ENCODE results near the gene SF3A1. TPM values are rescaled to one million over a fixed set of nuclear protein-coding genes. Genes with fewer than 3 reads are reported as not detected.

SF3A1 gene
- polyA plus RNA-seq, 1 donor: 87.1 TPM

DNA sequence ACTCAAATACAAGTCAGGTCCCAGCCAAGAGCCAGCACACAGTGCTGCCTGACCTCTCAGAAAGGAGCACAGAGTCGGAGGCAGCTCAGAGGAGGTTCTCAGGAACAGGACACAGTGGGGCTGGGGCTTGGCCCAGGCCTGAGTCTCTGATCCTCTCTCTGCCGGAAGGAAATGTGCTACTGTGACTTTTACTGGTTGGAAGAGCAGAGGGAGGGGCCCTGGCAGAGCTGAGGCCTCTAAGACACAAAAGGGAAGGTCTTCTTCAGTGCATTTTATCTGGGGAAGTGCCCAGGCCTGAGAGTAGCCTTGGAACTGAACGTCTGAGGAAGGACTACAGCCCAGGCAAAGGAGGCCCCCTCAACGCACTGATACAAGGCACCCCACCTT lies 51.2 kb downstream of the SF3A1 start:
- DNase-seq: peak in 1 of 2 donors; percentile 53
- Histone ChIP-seq H3K4me3 (ENCODE audit: low read length) (no peak overlapping the region), H3K9me3 (ENCODE audit: control insufficient read depth, low read depth, low read length) (no peaks in the 10 kb centered on the region), H3K27me3 (ENCODE audit: control insufficient read depth, insufficient read depth, low read length) (no peaks in the 10 kb centered on the region), H3K36me3 (ENCODE audit: control insufficient read depth, insufficient read depth, low read length) (peaks cover 34% of the 10 kb centered on the region), H3K4me1 (ENCODE audit: control insufficient read depth, insufficient read depth, low read length) (peaks cover 31% of the 10 kb centered on the region), H3K27ac (ENCODE audit: low read length) (peak overlapping the region; percentile 38)
- no CpG with 5 or more reads among the region's 4 CpGs for WGBS (ENCODE audit: insufficient coverage, low lambda C conversion rate)

DNA sequence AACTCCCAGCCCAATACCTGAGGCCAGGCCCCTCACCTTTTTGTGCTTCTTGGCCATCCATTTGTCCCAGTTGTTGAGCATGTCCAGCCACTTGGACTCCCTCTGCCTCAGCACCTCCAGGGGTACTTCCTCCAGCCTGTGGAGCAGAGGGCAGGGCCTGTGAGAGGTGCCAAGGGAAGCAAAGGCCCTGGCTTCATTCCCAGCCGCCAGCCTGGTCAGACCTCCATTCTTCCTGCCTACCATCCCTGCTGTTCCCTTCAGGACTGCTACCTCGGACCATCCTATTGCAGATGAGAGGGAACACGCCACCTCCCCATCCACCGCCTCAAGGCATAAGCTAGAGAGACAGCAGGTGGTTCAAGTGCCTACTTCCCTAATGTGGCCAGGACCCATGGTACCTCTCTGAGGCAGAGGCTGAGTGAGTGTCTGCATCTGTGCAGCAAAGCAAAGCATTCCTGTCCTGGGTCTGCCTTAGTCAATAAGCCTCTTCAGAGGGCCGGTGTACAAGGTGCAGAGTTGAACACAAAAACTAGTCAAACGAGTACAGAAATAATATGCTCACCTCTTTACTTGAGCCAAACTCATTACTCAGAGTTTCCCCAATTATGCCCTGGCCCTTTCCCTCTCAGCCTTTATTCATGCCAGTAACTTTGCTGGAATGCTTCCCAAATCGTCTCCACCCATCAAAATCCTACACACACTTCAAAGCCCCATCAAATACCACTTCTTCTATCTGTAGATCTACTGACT lies 52.0 kb downstream of the SF3A1 start:
- 80% methylated on average over 1 of the region's 7 CpGs for WGBS (ENCODE audit: insufficient coverage, low lambda C conversion rate)

DNA sequence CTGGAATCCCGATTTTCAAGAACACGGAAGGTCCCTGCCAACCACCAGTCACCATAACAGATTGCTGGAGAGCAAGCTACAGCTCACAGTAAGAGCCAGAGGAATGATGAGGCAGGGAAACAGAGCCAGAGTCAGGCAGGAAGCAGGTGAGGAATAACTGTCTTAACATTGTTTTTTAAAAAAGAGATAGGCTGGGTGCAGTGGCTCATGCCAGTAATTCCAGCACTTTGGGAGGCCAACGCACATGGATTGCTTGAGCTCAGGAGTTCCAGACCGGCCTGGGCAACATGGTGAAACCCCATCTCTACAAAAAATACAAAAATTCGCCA lies 53.9 kb downstream of the SF3A1 start:
- peaks cover 42% of the 10 kb centered on the region for H3K4me1 ChIP-seq (ENCODE audit: control insufficient read depth, insufficient read depth, low read length)

More for the DNA sequence above, 52.0 kb downstream of the SF3A1 start:
- Histone ChIP-seq H3K36me3 (ENCODE audit: control insufficient read depth, insufficient read depth, low read length) (peaks cover 39% of the 10 kb centered on the region), H3K4me3 (ENCODE audit: low read length) (no peak overlapping the region), H3K9me3 (ENCODE audit: control insufficient read depth, low read depth, low read length) (no peaks in the 10 kb centered on the region), H3K4me1 (ENCODE audit: control insufficient read depth, insufficient read depth, low read length) (peaks cover 31% of the 10 kb centered on the region), H3K27ac (ENCODE audit: low read length) (no peak overlapping the region), H3K27me3 (ENCODE audit: control insufficient read depth, insufficient read depth, low read length) (no peaks in the 10 kb centered on the region)
- peak in 1 of 2 donors; percentile 21 for DNase-seq

DNA sequence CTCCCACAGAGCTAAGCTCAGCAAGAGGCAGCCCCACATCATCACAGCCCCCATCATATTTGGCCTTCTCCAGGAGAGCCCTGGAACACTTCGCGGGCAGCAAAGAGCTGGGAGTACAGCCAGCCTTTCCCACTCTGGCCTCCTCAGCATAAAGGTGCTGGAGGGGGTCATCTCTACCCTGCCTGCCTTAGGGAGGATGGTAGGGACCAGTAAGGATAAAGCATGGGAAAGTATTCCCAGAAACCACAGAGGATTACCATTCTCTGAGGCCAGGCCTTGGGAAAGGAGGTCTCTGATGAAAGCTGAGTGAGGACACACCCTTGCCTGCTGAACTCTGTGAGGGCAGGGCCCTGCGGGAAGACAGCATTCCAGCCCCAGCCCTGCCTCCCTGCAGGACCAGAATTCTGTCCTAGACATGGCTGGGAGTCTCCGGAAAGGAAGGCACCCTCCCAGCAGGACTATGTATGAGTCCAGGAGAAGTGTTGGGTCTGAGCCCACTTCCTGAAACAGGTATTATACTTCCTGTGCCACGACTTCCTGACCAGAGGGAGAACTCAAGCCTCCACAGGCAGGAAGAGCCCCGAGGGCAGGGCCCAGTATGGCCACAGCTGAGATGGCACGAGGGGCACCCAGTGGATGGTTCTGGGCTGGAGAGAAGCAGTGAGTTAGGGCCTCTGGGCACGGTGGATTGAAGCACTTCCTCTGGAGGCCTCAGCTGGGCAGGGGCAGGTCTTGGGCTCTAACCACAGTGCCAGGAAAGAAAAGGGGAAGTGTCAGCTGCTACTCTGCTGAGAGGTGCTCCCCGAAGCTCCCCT lies 54.5 kb downstream of the SF3A1 start:
- Histone ChIP-seq H3K4me3 (ENCODE audit: low read length) (no peak overlapping the region), H3K27ac (ENCODE audit: low read length) (no peak overlapping the region), H3K9me3 (ENCODE audit: control insufficient read depth, low read depth, low read length) (no peaks in the 10 kb centered on the region), H3K4me1 (ENCODE audit: control insufficient read depth, insufficient read depth, low read length) (peaks cover 42% of the 10 kb centered on the region), H3K36me3 (ENCODE audit: control insufficient read depth, insufficient read depth, low read length) (peaks cover 63% of the 10 kb centered on the region), H3K27me3 (ENCODE audit: control insufficient read depth, insufficient read depth, low read length) (no peaks in the 10 kb centered on the region)
- peak in 1 of 2 donors; percentile 32 for DNase-seq
- no CpG with 5 or more reads among the region's 9 CpGs for WGBS (ENCODE audit: insufficient coverage, low lambda C conversion rate)

More for the DNA sequence above, 53.9 kb downstream of the SF3A1 start:
- WGBS (ENCODE audit: insufficient coverage, low lambda C conversion rate): no CpG with 5 or more reads among the region's 5 CpGs
- no peak overlapping the region for H3K27ac ChIP-seq (ENCODE audit: low read length)
- peaks cover 57% of the 10 kb centered on the region for H3K36me3 ChIP-seq (ENCODE audit: control insufficient read depth, insufficient read depth, low read length)
- H3K27me3 ChIP-seq (ENCODE audit: control insufficient read depth, insufficient read depth, low read length): no peaks in the 10 kb centered on the region
- no peaks in the 10 kb centered on the region for H3K9me3 ChIP-seq (ENCODE audit: control insufficient read depth, low read depth, low read length)
- DNase-seq: no peak
- H3K4me3 ChIP-seq (ENCODE audit: low read length): no peak overlapping the region

DNA sequence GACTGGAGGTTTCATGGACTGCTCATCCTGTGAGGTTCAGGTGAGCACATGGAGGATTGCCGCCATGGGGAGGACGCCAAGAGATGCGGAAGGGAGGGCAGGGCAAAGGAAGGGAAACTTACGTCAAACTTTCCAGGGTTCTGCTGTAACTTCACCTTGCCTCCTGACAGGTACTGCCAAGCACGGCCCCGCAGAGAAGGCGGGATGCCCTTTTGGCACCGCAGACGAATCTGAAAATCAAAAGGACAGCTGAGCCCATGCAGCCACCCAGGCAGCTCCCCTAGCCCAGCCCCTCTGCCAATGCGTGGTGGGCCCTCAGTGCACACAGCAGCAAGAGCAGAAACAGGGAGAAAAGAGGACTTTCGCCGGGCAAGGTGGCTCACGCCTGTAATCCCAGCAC lies 57.4 kb downstream of the SF3A1 start:
- Histone ChIP-seq H3K9me3 (ENCODE audit: control insufficient read depth, low read depth, low read length) (no peaks in the 10 kb centered on the region), H3K36me3 (ENCODE audit: control insufficient read depth, insufficient read depth, low read length) (peaks cover 84% of the 10 kb centered on the region), H3K27me3 (ENCODE audit: control insufficient read depth, insufficient read depth, low read length) (no peaks in the 10 kb centered on the region), H3K4me3 (ENCODE audit: low read length) (no peak overlapping the region), H3K27ac (ENCODE audit: low read length) (no peak overlapping the region), H3K4me1 (ENCODE audit: control insufficient read depth, insufficient read depth, low read length) (peaks cover 22% of the 10 kb centered on the region)
- WGBS (ENCODE audit: insufficient coverage, low lambda C conversion rate): no CpG with 5 or more reads among the region's 13 CpGs
- no peak for DNase-seq

DNA sequence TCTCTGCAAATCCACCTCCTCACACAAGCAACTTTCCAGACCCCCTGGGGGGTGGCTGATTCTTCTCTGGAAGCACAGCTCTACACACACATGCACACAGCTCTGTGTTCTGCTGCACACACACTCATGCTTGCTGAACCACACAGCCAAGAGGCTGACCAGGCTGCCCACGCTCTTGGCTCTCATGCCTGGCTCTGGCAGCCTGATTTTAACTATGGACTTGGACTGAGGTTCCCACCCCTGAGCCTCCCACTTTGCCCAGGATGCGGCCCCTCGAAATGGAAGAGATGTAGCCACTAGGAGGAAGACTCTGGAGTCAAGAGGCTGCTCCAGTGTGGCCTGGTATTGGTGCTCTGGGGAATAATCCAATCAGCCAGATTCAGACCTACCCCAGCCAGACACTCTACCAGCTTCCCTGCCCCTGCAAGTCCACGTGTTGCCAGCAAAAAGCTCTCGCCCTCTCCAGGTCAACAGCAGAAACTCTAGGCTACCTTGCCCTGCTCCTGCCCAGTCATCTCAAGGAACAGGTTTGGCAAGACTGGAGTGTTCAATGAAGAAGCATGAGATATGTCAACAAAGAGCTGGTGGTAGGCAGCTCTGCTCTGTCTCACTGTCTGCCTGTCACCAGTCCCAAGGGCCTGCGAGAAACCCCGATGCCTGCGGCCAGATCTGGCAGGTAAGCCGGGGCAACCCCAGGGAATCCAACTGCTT lies 58.5 kb downstream of the SF3A1 start:
- H3K27ac ChIP-seq (ENCODE audit: low read length): no peak overlapping the region
- WGBS (ENCODE audit: insufficient coverage, low lambda C conversion rate): no CpG with 5 or more reads among the region's 9 CpGs
- peaks cover 16% of the 10 kb centered on the region for H3K4me1 ChIP-seq (ENCODE audit: control insufficient read depth, insufficient read depth, low read length)
- H3K36me3 ChIP-seq (ENCODE audit: control insufficient read depth, insufficient read depth, low read length): peaks cover 84% of the 10 kb centered on the region
- peak in 1 of 2 donors; percentile 47 for DNase-seq
- H3K9me3 ChIP-seq (ENCODE audit: control insufficient read depth, low read depth, low read length): no peaks in the 10 kb centered on the region
- H3K4me3 ChIP-seq (ENCODE audit: low read length): no peak overlapping the region
- no peaks in the 10 kb centered on the region for H3K27me3 ChIP-seq (ENCODE audit: control insufficient read depth, insufficient read depth, low read length)

DNA sequence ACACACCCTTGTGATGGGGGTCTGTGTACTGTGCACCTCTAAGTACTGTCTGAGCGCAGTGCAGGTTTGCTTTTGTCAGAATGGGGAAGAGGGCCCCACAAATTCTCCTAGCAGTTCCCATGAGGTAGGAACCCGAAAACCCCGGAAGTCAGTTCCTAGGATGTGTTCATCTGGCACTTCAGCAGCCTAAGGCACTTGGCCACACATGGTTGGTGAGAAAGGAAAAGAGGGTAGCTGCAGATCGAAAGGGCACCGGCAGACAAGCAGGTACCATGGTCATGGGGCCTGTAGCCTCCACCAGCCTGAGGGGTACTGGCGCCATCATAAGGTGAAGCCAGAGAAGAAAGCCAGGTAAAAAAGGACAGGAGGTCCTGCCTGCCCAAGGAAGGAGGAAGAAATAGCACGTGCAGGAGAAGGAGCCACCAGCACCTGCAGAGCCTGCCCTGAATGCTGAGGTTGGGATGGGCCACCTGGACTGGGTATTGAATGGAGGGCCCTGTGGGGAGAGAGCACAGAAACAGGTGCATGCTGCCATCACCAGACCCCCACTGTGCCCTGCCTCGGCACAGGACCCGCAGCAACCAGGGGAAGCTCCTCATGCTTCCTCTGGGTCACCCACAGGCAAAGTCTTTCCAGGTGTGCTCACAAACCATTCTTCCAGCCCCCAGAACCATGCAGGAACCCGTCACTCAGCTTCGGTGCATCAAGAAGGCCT lies 59.3 kb downstream of the SF3A1 start:
- Histone ChIP-seq H3K4me1 (ENCODE audit: control insufficient read depth, insufficient read depth, low read length) (peaks cover 15% of the 10 kb centered on the region), H3K4me3 (ENCODE audit: low read length) (no peak overlapping the region), H3K27me3 (ENCODE audit: control insufficient read depth, insufficient read depth, low read length) (no peaks in the 10 kb centered on the region), H3K36me3 (ENCODE audit: control insufficient read depth, insufficient read depth, low read length) (peaks cover 87% of the 10 kb centered on the region), H3K27ac (ENCODE audit: low read length) (no peak overlapping the region), H3K9me3 (ENCODE audit: control insufficient read depth, low read depth, low read length) (no peaks in the 10 kb centered on the region)
- no CpG with 5 or more reads among the region's 11 CpGs for WGBS (ENCODE audit: insufficient coverage, low lambda C conversion rate)
- no peak for DNase-seq

DNA sequence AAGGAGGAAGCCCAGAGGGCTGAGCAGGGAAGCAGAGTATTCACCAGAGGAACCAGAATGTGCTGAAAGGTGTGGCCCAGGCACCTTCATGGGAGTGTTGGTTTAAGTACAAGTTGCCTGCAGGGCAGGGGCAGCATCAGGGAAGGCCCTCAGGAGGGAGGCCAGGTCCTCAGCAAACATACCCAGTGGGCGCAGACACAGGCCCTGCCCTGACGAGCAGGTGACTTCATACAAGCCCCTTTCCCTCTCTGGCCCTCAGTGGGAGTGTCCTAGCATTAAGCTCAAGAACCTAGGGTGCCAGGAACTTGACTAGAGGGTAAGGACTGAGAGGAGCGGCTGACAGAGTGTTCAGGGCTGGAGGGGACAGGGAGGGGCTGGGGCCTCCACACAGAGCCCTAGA lies 59.9 kb downstream of the SF3A1 start:
- Histone ChIP-seq H3K4me3 (ENCODE audit: low read length) (no peak overlapping the region), H3K9me3 (ENCODE audit: control insufficient read depth, low read depth, low read length) (no peaks in the 10 kb centered on the region), H3K36me3 (ENCODE audit: control insufficient read depth, insufficient read depth, low read length) (peaks cover 89% of the 10 kb centered on the region), H3K4me1 (ENCODE audit: control insufficient read depth, insufficient read depth, low read length) (peaks cover 10% of the 10 kb centered on the region), H3K27ac (ENCODE audit: low read length) (no peak overlapping the region), H3K27me3 (ENCODE audit: control insufficient read depth, insufficient read depth, low read length) (no peaks in the 10 kb centered on the region)
- WGBS (ENCODE audit: insufficient coverage, low lambda C conversion rate): no CpG with 5 or more reads among the region's 3 CpGs
- DNase-seq: no peak

DNA sequence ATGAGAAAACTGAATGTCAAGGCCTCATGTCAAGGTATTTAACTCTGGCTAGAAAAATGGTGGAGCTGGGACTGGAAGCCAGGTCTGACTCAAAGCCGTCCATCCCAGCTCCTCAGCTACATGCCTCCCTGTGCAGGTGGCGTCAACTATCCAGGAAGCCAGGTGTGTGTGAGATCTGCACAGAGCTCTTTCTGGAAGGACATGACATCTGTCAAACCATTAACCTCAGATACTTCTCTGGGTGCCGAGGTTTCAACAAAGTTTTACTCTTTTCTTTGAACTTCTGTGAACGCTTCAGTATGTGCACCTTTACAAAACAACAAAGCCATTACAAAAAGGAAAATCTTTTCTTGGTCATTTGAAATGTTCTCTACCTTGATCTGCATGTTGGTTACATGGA lies 60.4 kb downstream of the SF3A1 start:
- peaks cover 89% of the 10 kb centered on the region for H3K36me3 ChIP-seq (ENCODE audit: control insufficient read depth, insufficient read depth, low read length)

DNA sequence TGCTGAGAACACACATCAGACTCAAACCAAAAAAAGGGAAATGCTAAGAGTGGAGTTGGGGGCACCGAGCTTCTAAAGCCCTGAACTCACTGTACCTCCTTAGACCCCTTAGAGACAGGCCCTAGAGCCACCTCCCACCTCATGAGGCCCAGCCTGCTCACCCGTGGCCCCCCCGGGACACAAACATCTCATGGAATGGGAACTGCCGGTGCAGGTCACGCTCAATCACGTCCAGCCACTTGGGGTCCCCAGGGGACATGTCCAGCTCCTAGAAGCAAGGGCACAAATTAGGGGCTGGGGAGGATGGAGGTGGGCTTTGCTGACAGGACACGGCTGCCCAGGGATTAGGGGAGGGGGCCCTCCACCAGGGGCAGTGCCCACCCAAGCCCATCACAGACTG lies 61.1 kb downstream of the SF3A1 start:
- Histone ChIP-seq H3K36me3 (ENCODE audit: control insufficient read depth, insufficient read depth, low read length) (peaks cover 81% of the 10 kb centered on the region), H3K27ac (ENCODE audit: low read length) (no peak overlapping the region), H3K9me3 (ENCODE audit: control insufficient read depth, low read depth, low read length) (no peaks in the 10 kb centered on the region), H3K27me3 (ENCODE audit: control insufficient read depth, insufficient read depth, low read length) (no peaks in the 10 kb centered on the region), H3K4me1 (ENCODE audit: control insufficient read depth, insufficient read depth, low read length) (peaks cover 19% of the 10 kb centered on the region), H3K4me3 (ENCODE audit: low read length) (no peak overlapping the region)
- WGBS (ENCODE audit: insufficient coverage, low lambda C conversion rate): no CpG with 5 or more reads among the region's 7 CpGs
- no peak for DNase-seq

More for the DNA sequence above, 60.4 kb downstream of the SF3A1 start:
- no CpG with 5 or more reads among the region's 4 CpGs for WGBS (ENCODE audit: insufficient coverage, low lambda C conversion rate)
- Histone ChIP-seq H3K4me1 (ENCODE audit: control insufficient read depth, insufficient read depth, low read length) (peaks cover 12% of the 10 kb centered on the region), H3K27me3 (ENCODE audit: control insufficient read depth, insufficient read depth, low read length) (no peaks in the 10 kb centered on the region), H3K4me3 (ENCODE audit: low read length) (no peak overlapping the region), H3K27ac (ENCODE audit: low read length) (no peak overlapping the region), H3K9me3 (ENCODE audit: control insufficient read depth, low read depth, low read length) (no peaks in the 10 kb centered on the region)
- DNase-seq: no peak

All from large intestine (tissue), 3 donors.